HepG2 (cell line): Measurements from ENCODE around the gene IFNL1. TPM values are rescaled to one million over a fixed set of nuclear protein-coding genes. Genes with fewer than 3 reads are reported as not detected.

Experiments used
- ATAC-seq: fragments of 200-7000 bp; cut with Tn5 transposase; 3 replicates; pipeline ENCODE4 v1.9.1; 2020; ENCODE audit warnings: mild to moderate bottlenecking, moderate library complexity
- BruUV-seq: library from RNA; stranded (reverse); fragments of 400-500 nt; replicated peaks from 2 replicates; lab custom pipeline; 2021; lab: Mats Ljungman, UMichigan
- CTCF ChIA-PET: fragments of 300-600 bp; formaldehyde crosslinking; extraction: SDS; loops from one replicate; lab custom pipeline; 2021; ENCODE audit warnings: low total read pairs, inconsistent platforms, low intra/inter-chr PET ratio; lab: Yijun Ruan, JAX
- POLR2A ChIA-PET: fragments of 350-600 bp; sonication (Branson Sonifier 250); formaldehyde crosslinking; loops from one replicate; lab custom pipeline; 2020; ENCODE audit warnings: antibody characterized with exemption, inconsistent platforms; lab: Yijun Ruan, JAX
- DNase-seq: peaks from one replicate; pipeline ENCODE4 v3.0.0-alpha.2; 2015; ENCODE audit warnings: low spot score
- FAIRE-seq: peaks from 3 replicates; lab custom pipeline; 2011; peaks lifted over from hg19 to GRCh38; lab: Jason Lieb, UNC
- H2AFZ ChIP-seq: one replicate; pipeline ENCODE4 v1.6.1; 2011; ENCODE audit warnings: low read length, inconsistent platforms
- H3K27ac ChIP-seq: fragments of 300-600 bp; 3 replicates; pipeline ENCODE4 v1.8.0; 2011; ENCODE audit warnings: mixed run types, mild to moderate bottlenecking, mixed read lengths, low read length, inconsistent platforms; ENCODE audit not compliant: insufficient read depth; ENCODE audit errors: extremely low read length
- H3K27me3 ChIP-seq, 2 experiments: fragments of 200-600 bp in 1 of 2; 2 replicates in 1 of 2; 3 replicates in 1 of 2; pipeline versions ENCODE4 v1.6.0 to v1.8.0; 2011; ENCODE audit warnings: low read length in 2 of 2, mild to moderate bottlenecking in 2 of 2, moderate library complexity in 2 of 2, inconsistent platforms in 1 of 2; ENCODE audit not compliant: insufficient read depth in 2 of 2, control insufficient read depth in 1 of 2
- H3K36me3 ChIP-seq, 2 experiments: fragments of 200-600 bp in 1 of 2; replicated peaks in 1 of 2; 2 replicates in 1 of 2; 3 replicates in 1 of 2; pipeline versions ENCODE4 v1.5.1 to v1.8.0; 2011; ENCODE audit warnings: low read length in 2 of 2, inconsistent platforms in 1 of 2; ENCODE audit not compliant: insufficient read depth in 2 of 2, control insufficient read depth in 1 of 2
- H3K4me1 ChIP-seq: 2 replicates; pipeline ENCODE4 v1.5.1; 2012; ENCODE audit warnings: low read length, inconsistent platforms; ENCODE audit not compliant: insufficient read depth
- H3K4me2 ChIP-seq: 2 replicates; pipeline ENCODE4 v1.6.0; 2011; ENCODE audit warnings: low read depth, low read length, inconsistent platforms
- H3K4me3 ChIP-seq, 3 experiments: fragments of 200-600 bp in 1 of 3; sonication (generic), shearing (Covaris generic) in 1 of 3; replicated peaks in 1 of 3; 2 replicates each; pipeline ENCODE4 v1.5.1; 2011 to 2016; ENCODE audit warnings: low read length in 3 of 3, inconsistent platforms in 2 of 3, low read depth in 2 of 3, mild to moderate bottlenecking in 2 of 3, control low read depth in 1 of 3, mixed read lengths in 1 of 3; ENCODE audit not compliant: insufficient read depth in 1 of 3
- H3K79me2 ChIP-seq: one replicate; pipeline ENCODE4 v1.6.1; 2011; ENCODE audit warnings: low read length, inconsistent platforms; ENCODE audit not compliant: insufficient read depth
- H3K9ac ChIP-seq: 2 replicates; pipeline ENCODE4 v1.6.0; 2011; ENCODE audit warnings: mild to moderate bottlenecking, low read depth, low read length, inconsistent platforms; ENCODE audit not compliant: insufficient read depth
- H3K9me3 ChIP-seq: 2 replicates; pipeline ENCODE4 v1.5.1; 2012; ENCODE audit warnings: mild to moderate bottlenecking, low read length
- H4K20me1 ChIP-seq: 2 replicates; pipeline ENCODE4 v1.6.0; 2011; ENCODE audit warnings: inconsistent platforms, mild to moderate bottlenecking, low read length, moderate library complexity; ENCODE audit not compliant: insufficient read depth
- BCL3 ChIP-seq: sonication (generic); formaldehyde crosslinking; IDR thresholded peaks from 2 replicates; pipeline ENCODE4 v1.5.1; 2020; ENCODE audit warnings: mild to moderate bottlenecking, missing genetic modification reagents, moderate library complexity
- CHD4 ChIP-seq: fragments of 200-600 bp; sonication (generic); IDR thresholded peaks from 2 replicates; pipeline ENCODE4 v1.7.0; 2017; ENCODE audit warnings: mild to moderate bottlenecking, low read length, borderline replicate concordance
- DNMT3B ChIP-seq: conservative IDR thresholded peaks from 2 replicates; pipeline ENCODE4 v1.6.1; 2016; ENCODE audit warnings: missing biosample characterization, control low read depth
- EED ChIP-seq: sonication (generic); formaldehyde crosslinking; IDR thresholded peaks from 2 replicates; pipeline ENCODE4 v1.5.0; 2020; ENCODE audit warnings: mild to moderate bottlenecking, missing genetic modification reagents
- MTA3 ChIP-seq: sonication (generic); formaldehyde crosslinking; IDR thresholded peaks from 2 replicates; pipeline ENCODE4 v1.4.0; 2020; ENCODE audit warnings: missing genetic modification reagents
- ZNF430 ChIP-seq: sonication (generic); formaldehyde crosslinking; IDR thresholded peaks from 2 replicates; pipeline ENCODE4 v1.9.0; 2021; ENCODE audit warnings: mild to moderate bottlenecking, missing genetic modification reagents
- ZNF597 ChIP-seq: sonication (generic); formaldehyde crosslinking; IDR thresholded peaks from 2 replicates; pipeline ENCODE4 v1.5.0; 2020; ENCODE audit warnings: missing genetic modification reagents
- ZSCAN21 ChIP-seq: sonication (generic); formaldehyde crosslinking; IDR thresholded peaks from 2 replicates; pipeline ENCODE4 v1.8.0; 2022; ENCODE audit warnings: mild to moderate bottlenecking, missing genetic modification reagents, moderate library complexity, borderline replicate concordance
- in situ Hi-C: cut with HindIII; loops from 2 replicates; pipeline ENCODE4 v1.10.0; 2017; ENCODE audit warnings: low pct_unique_long_range_greater_than_20kb; ENCODE audit not compliant: extremely low pct_ligation_motif_present
- intact Hi-C: fragments of 100-400 bp; cut with micrococcal nuclease; formaldehyde crosslinking; loops from one replicate; pipeline ENCODE4 v1.10.0; 2022; ENCODE audit not compliant: unreplicated experiment
- polyA plus RNA-seq, 8 experiments: library from polyadenylated mRNA; depleted of rRNA in 3 of 8; stranded (reverse) in 7 of 8; unstranded in 1 of 8; fragments of >200 nt; fragmentation: Illumina TruSeq in 4 of 8; extraction: Trizol in 4 of 8; gene quantifications; 2 replicates each; pipeline versions ENCODE4 v1.2.1 to v1.2.3, GENCODE V29; 2011 to 2016; ENCODE audit warnings: low read depth in 4 of 8, missing spikeins in 1 of 8, mixed read lengths in 1 of 8; ENCODE audit not compliant: insufficient read depth in 1 of 8
- total RNA-seq, 5 experiments: library from RNA; depleted of rRNA; stranded (reverse); fragments of >200 nt; fragmentation: Illumina TruSeq; extraction: Trizol; gene quantifications; 2 replicates each; pipeline ENCODE4 v1.2.3, GENCODE V29; 2016; ENCODE audit warnings: low read depth in 1 of 5

IFNL1 gene
- total and polyA plus RNA-seq, 2 of the 13 experiments (the other 11 are each of a cell fraction or from before 2014, with no cell fraction given) = not detected

GRCh38 chr19:39321832-39322176 lies 25.6 kb downstream of the IFNL1 start:
- intact Hi-C loops (no loop called here), in situ Hi-C loops (no loop called here)
- no TSS peak for BruUV-seq
- H3K4me3 ChIP-seq = no peak overlapping the region
- H3K9ac ChIP-seq = no peak overlapping the region
- ChIA-PET POLR2A (no interaction called here), CTCF (no interaction called here)
- no peak for FAIRE-seq
- H4K20me1 ChIP-seq = no peaks in the 10 kb centered on the region
- H3K9me3 ChIP-seq = no peaks in the 10 kb centered on the region
- H3K36me3 ChIP-seq = no peaks in the 10 kb centered on the region
- H3K79me2 ChIP-seq = no peaks in the 10 kb centered on the region
- DNase-seq = no peak
- no peak for TF ChIP-seq EED (CRISPR knock-in tag)
- no peak for TF ChIP-seq MTA3 (CRISPR knock-in tag)
- no peak for TF ChIP-seq ZNF430 (CRISPR knock-in tag)
- no peak for TF ChIP-seq CHD4
- no peak for TF ChIP-seq BCL3 (CRISPR knock-in tag)
- TF ChIP-seq ZNF597 = no peak
- TF ChIP-seq ZSCAN21 (CRISPR knock-in tag) = no peak
- TF ChIP-seq DNMT3B = no peak
- H2AFZ ChIP-seq = no peak overlapping the region
- no peak overlapping the region for H3K27ac ChIP-seq
- peaks cover 0 to 22% of the 10 kb centered on the region in 2 experiments; a peak in 2 of 5 replicates for H3K27me3 ChIP-seq
- H3K4me2 ChIP-seq = no peak overlapping the region
- ATAC-seq = no peak
- H3K4me1 ChIP-seq = peaks cover 14% of the 10 kb centered on the region
